Right lobe of liver (tissue), 6 donors: ENCODE data around the gene CACNA1E. TPM values are rescaled to one million over a fixed set of nuclear protein-coding genes. Genes with fewer than 3 reads are reported as not detected.

ENCODE experiments used
- ATAC-seq, 4 donors: fragments of 200-7000 bp; cut with Tn5 transposase; one replicate each; pipeline ENCODE4 v1.9.1; 2020; ENCODE audit warnings: mild to moderate bottlenecking in 4 of 4, moderate library complexity in 4 of 4
- DNase-seq, 3 donors: peaks; one replicate each; pipeline ENCODE4 v3.0.0-alpha.2; 2020
- H3K27ac ChIP-seq, 3 donors: fragments of 200-600 bp; one replicate each; pipeline ENCODE4 v1.8.0; 2022
- H3K27me3 ChIP-seq, 2 donors: fragments of 200-600 bp; one replicate each; pipeline ENCODE4 v1.8.0; 2022
- H3K36me3 ChIP-seq, 4 donors: fragments of 200-600 bp; sonication (generic) in 1 of 4; one replicate each; pipeline versions ENCODE4 v1.5.1 to v1.8.0; 2017 to 2022; ENCODE audit warnings: control low read depth in 1 of 4
- H3K4me1 ChIP-seq, 4 donors: fragments of 200-600 bp; sonication (generic) in 1 of 4; one replicate each; pipeline versions ENCODE4 v1.5.1 to v1.8.0; 2017 to 2022; ENCODE audit warnings: control low read depth in 1 of 4
- H3K4me3 ChIP-seq, 3 donors: fragments of 200-600 bp; one replicate each; pipeline ENCODE4 v1.8.0; 2022
- H3K9me3 ChIP-seq, 4 donors: fragments of 200-600 bp; sonication (generic) in 1 of 4; one replicate each; pipeline versions ENCODE4 v1.5.1 to v1.8.0; 2017 to 2022; ENCODE audit warnings: control low read depth in 1 of 4
- CTCF ChIP-seq, 4 donors: fragments of 200-600 bp in 3 of 4; fragments of 450-650 bp in 1 of 4; IDR thresholded peaks; one replicate each; pipeline versions ENCODE4 v1.5.1 to v1.8.0; 2016 to 2022; ENCODE audit warnings: antibody characterized with exemption in 4 of 4, mild to moderate bottlenecking in 2 of 4
- POLR2A ChIP-seq: fragments of 450-650 bp; IDR thresholded peaks from one replicate; pipeline ENCODE4 v1.6.1; 2017; ENCODE audit warnings: antibody characterized with exemption, mild to moderate bottlenecking
- WGBS: methylation state at CpG from one replicate; pipeline ENCODE4 v1.1.6; 2018; ENCODE audit warnings: low coverage, low lambda C conversion rate; ENCODE audit not compliant: insufficient coverage; ENCODE audit errors: missing lambda C conversion rate; 5-methylcytosine and 5-hydroxymethylcytosine counted together
- intact Hi-C, 2 donors: fragments of 100-400 bp; cut with DNase I; formaldehyde crosslinking; loops; one replicate each; pipeline versions ENCODE4 v1.11.2 to v1.14.1; 2022
- total RNA-seq, 6 experiments: library from RNA; depleted of rRNA in 2 of 6; stranded (reverse); fragments of >200 nt in 2 of 6; fragmentation: NEBNext Ultra II Directional in 3 of 6; extraction: Animal tissue kit (Norgen Biotek cat#: 25700) in 3 of 6; gene quantifications; one replicate each; pipeline versions ENCODE4 v1.1.0 to v1.2.4, GENCODE V29; 2016 to 2023
- donor health status: DM: no; HTN: yes; CAD: no.
- donor health status: DM: no; HTN: no; CAD: no.
- donor health status: DM: no; HTN: no; CAD: no.
- donor health status: DM: no; HTN: yes; CAD: no.
- donor health status: DM: no; HTN: yes; CAD: no.

The CACNA1E gene
- total RNA-seq, 6 experiments from 2014 or later = 0.05 to 0.09 (median 0.06) TPM; not detected in 2

DNA sequence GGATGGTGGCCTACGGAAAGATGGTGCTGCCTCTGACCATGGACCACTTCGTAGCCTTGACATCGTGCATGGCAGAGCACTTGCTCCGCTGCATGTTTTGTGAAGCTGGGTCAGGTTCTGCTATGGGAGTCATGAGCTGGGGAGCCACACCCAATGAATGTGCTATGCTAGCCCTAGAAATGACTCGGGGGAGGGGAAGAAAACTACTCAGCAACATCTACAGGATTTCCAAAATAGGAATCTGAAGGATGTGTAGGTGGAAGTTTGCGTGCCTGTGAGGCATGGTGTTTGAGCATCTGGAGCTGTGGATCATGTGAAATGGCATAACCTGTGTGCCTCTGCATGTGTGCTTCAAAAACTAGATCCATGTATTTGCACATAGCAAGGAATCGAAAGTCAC is 247.3 kb downstream of the CACNA1E start:
- intact Hi-C loops = no loop called here
- WGBS = 62% methylated on average over 3 of the region's 7 CpGs
- H3K4me1 ChIP-seq = no peaks in the 10 kb centered on the region
- no peak for TF ChIP-seq POLR2A
- TF ChIP-seq CTCF (IDR thresholded peaks at IDR 0.05) = no peak
- no peak overlapping the region for H3K4me3 ChIP-seq
- H3K27ac ChIP-seq = no peak overlapping the region
- H3K27me3 ChIP-seq = no peaks in the 10 kb centered on the region
- no peaks in the 10 kb centered on the region for H3K36me3 ChIP-seq
- ATAC-seq (no peak), DNase-seq (no peak)
- H3K9me3 ChIP-seq = no peaks in the 10 kb centered on the region

- no peaks in the 10 kb centered on the region for H3K4me1 ChIP-seq
- DNase-seq (no peak), ATAC-seq (no peak)
- no peak for TF ChIP-seq CTCF (IDR thresholded peaks at IDR 0.05)
- no peak for TF ChIP-seq POLR2A
- H3K27ac ChIP-seq = no peak overlapping the region
- H3K27me3 ChIP-seq = no peaks in the 10 kb centered on the region
- H3K9me3 ChIP-seq = no peaks in the 10 kb centered on the region
- H3K4me3 ChIP-seq = no peak overlapping the region
- H3K36me3 ChIP-seq = no peaks in the 10 kb centered on the region
- WGBS = 60% methylated on average over 1 of the region's 31 CpGs
- intact Hi-C loops = no loop called here
Measured at GRCh38 chr1:181732218-181732990, 249.1 kb downstream of the CACNA1E start.

DNA sequence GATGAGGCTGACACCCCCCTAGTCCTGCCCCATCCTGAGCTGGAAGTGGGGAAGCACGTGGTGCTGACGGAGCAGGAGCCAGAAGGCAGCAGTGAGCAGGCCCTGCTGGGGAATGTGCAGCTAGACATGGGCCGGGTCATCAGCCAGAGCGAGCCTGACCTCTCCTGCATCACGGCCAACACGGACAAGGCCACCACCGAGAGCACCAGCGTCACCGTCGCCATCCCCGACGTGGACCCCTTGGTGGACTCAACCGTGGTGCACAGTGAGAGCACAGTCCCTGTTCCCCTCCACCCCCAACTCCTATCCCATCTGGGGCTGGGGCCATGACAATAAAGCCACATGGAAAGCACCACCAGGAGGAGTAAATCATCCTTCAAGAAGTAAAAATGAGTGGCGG is 250.2 kb downstream of the CACNA1E start:
- Histone ChIP-seq H3K4me3 (no peak overlapping the region), H3K36me3 (no peaks in the 10 kb centered on the region), H3K27me3 (no peaks in the 10 kb centered on the region), H3K27ac (no peak overlapping the region), H3K9me3 (no peaks in the 10 kb centered on the region), H3K4me1 (no peaks in the 10 kb centered on the region)
- ATAC-seq (no peak), DNase-seq (no peak)
- WGBS = 100% methylated on average over 1 of the region's 14 CpGs
- TF ChIP-seq POLR2A = no peak
- TF ChIP-seq CTCF (IDR thresholded peaks at IDR 0.05) = no peak
- intact Hi-C loops = no loop called here

GRCh38 chr1:181737056-181737455 is 253.7 kb downstream of the CACNA1E start:
- Histone ChIP-seq H3K4me3 (no peak overlapping the region), H3K36me3 (no peaks in the 10 kb centered on the region), H3K4me1 (no peaks in the 10 kb centered on the region), H3K27ac (no peak overlapping the region), H3K27me3 (no peaks in the 10 kb centered on the region), H3K9me3 (no peaks in the 10 kb centered on the region)
- 19% methylated on average over 4 of the region's 5 CpGs for WGBS
- no peak for DNase-seq
- intact Hi-C loops = no loop called here
- TF ChIP-seq POLR2A = no peak
- TF ChIP-seq CTCF (IDR thresholded peaks at IDR 0.05) = peak in 1 of 4 donors; percentile 12
- ATAC-seq = no peak
